ENCODE results near the gene SNX22. TPM values are rescaled to one million over a fixed set of nuclear protein-coding genes. Genes with fewer than 3 reads are reported as not detected.

Gene SNX22
- total RNA-seq, 1 experiment from 2014 or later = 2.6 TPM

DNA sequence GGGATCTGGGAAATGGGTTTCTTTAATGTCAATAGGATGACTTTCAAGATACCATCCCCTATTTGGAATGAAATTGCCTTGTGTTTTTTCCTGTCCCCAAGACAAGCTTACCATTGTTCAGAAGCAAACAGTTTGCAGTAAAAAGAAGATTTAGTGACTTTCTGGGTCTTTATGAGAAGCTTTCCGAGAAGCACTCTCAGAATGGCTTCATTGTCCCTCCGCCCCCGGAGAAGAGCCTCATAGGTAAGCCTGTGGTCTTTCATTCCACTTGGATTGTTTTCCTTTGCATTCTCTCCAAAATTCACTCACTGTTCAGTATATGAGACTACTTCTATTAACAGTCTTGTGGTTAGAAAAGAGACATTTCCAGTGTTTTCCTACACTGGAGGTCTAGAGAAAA is 25.6 kb upstream of the SNX22 start:
- H3K27ac ChIP-seq (ENCODE audit: low read depth, low read length, poor library complexity, severe bottlenecking) = no peak overlapping the region
- no peak for TF ChIP-seq EZH2 (IDR thresholded peaks at IDR 0.05; ENCODE audit: borderline replicate concordance, low read depth, low read length, poor library complexity, severe bottlenecking)

DNA sequence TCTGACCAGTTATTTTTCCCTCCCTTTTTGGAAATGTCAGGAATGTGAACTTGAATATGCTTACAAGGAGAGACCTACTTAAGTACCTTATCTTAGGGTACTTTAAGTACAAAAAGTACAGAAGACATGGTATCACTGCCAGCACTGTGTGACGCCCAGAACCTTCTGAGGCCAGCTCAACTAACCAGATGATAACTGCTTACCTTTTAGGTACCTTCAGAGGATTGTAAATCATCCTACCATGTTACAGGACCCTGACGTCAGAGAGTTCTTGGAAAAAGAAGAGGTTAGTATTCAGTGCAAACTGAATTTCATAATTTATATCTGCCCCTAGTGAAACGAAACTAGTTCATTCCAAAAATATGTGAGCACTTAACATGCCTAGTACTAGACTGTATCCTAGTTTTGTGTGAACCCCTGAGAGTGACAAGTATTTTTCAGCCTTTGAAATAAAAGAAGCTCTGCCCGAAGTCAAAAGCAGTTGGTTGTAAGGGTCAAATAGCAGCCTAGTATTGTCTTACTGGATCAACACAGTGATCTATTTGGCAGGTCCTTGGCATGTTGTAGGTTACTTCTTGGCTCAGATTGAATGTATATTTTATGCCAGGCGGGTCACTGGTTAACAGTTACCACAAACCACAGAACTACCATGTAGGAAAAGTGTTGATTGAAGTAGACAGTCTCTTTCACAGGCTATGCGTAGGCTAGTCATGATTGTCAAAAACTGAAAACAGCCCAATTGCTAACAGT is 23.8 kb upstream of the SNX22 start:
- BruUV-seq (replicated peaks) = no TSS peak
- Histone ChIP-seq H3K4me1 (ENCODE audit: insufficient read depth, low read length, poor library complexity, severe bottlenecking) (no peaks in the 10 kb centered on the region), H3K4me3 (ENCODE audit: low read depth, low read length, poor library complexity, severe bottlenecking) (no peak overlapping the region), H3K36me3 (ENCODE audit: insufficient read depth, low read length, poor library complexity, severe bottlenecking) (peaks cover 84% of the 10 kb centered on the region), H3K9me3 (ENCODE audit: low read depth, low read length, poor library complexity, severe bottlenecking) (no peaks in the 10 kb centered on the region), H3K27me3 (replicated peaks; ENCODE audit: insufficient read depth, low read depth, low read length, poor library complexity) (no peaks in the 10 kb centered on the region), H3K27ac (ENCODE audit: low read depth, low read length, poor library complexity, severe bottlenecking) (no peak overlapping the region)
- TF ChIP-seq EZH2 (IDR thresholded peaks at IDR 0.05; ENCODE audit: borderline replicate concordance, low read depth, low read length, poor library complexity, severe bottlenecking) = no peak
- TF ChIP-seq, protein P1, sequence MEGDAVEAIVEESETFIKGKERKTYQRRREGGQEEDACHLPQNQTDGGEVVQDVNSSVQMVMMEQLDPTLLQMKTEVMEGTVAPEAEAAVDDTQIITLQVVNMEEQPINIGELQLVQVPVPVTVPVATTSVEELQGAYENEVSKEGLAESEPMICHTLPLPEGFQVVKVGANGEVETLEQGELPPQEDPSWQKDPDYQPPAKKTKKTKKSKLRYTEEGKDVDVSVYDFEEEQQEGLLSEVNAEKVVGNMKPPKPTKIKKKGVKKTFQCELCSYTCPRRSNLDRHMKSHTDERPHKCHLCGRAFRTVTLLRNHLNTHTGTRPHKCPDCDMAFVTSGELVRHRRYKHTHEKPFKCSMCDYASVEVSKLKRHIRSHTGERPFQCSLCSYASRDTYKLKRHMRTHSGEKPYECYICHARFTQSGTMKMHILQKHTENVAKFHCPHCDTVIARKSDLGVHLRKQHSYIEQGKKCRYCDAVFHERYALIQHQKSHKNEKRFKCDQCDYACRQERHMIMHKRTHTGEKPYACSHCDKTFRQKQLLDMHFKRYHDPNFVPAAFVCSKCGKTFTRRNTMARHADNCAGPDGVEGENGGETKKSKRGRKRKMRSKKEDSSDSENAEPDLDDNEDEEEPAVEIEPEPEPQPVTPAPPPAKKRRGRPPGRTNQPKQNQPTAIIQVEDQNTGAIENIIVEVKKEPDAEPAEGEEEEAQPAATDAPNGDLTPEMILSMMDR (conservative IDR thresholded peaks at IDR 0.05; ENCODE audit: low read depth, low read length) = no peak
- ChIA-PET POLR2A (ENCODE audit: low non-redundant PET) (no interaction called here), CTCF (no interaction called here)
- intact Hi-C loops (cut with micrococcal nuclease; ENCODE audit: unreplicated experiment) = no loop called here
- no peak for DNase-seq (ENCODE audit: low spot score)

More for the DNA sequence above, 25.6 kb upstream of the SNX22 start:
- ChIA-PET CTCF (interaction anchor here (0.6 kb wide), 2 partner anchors 68 to 283 kb away, joined by 4 to 5 read pairs; no protein-coding TSS in a partner anchor), POLR2A (ENCODE audit: low non-redundant PET) (no interaction called here)
- no peak for DNase-seq (ENCODE audit: low spot score)
- BruUV-seq (replicated peaks) = no TSS peak
- Histone ChIP-seq H3K9me3 (ENCODE audit: low read depth, low read length, poor library complexity, severe bottlenecking) (no peaks in the 10 kb centered on the region), H3K4me1 (ENCODE audit: insufficient read depth, low read length, poor library complexity, severe bottlenecking) (no peaks in the 10 kb centered on the region), H3K27me3 (replicated peaks; ENCODE audit: insufficient read depth, low read depth, low read length, poor library complexity) (no peaks in the 10 kb centered on the region), H3K4me3 (ENCODE audit: low read depth, low read length, poor library complexity, severe bottlenecking) (no peak overlapping the region), H3K36me3 (ENCODE audit: insufficient read depth, low read length, poor library complexity, severe bottlenecking) (peaks cover 82% of the 10 kb centered on the region)
- intact Hi-C loops (cut with micrococcal nuclease; ENCODE audit: unreplicated experiment) = no loop called here

DNA sequence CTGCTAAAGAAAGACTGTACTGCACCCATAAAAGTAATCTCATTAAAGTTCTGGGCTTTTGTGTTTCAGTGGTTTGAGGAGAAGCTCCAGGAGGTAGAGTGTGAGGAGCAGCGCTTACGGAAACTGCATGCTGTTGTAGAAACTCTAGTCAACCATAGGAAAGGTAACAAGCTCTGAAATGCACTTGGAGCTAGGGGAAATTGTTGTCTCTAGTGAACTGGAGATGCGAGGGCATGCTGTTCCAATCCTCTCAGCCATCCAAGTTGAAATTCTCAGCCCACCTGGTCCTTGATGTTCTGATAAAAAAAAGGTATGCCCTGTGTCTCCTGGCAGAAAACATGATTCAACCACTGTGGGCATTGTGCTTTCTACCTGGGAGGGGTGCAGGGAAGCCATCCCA is 21.4 kb upstream of the SNX22 start:
- Histone ChIP-seq H3K4me1 (ENCODE audit: insufficient read depth, low read length, poor library complexity, severe bottlenecking) (no peaks in the 10 kb centered on the region), H3K4me3 (ENCODE audit: low read depth, low read length, poor library complexity, severe bottlenecking) (no peak overlapping the region), H3K27ac (ENCODE audit: low read depth, low read length, poor library complexity, severe bottlenecking) (no peak overlapping the region), H3K27me3 (replicated peaks; ENCODE audit: insufficient read depth, low read depth, low read length, poor library complexity) (no peaks in the 10 kb centered on the region), H3K9me3 (ENCODE audit: low read depth, low read length, poor library complexity, severe bottlenecking) (no peaks in the 10 kb centered on the region), H3K36me3 (ENCODE audit: insufficient read depth, low read length, poor library complexity, severe bottlenecking) (peaks cover 84% of the 10 kb centered on the region)
- POLR2A ChIA-PET (ENCODE audit: low non-redundant PET) = no interaction called here
- intact Hi-C loops (cut with micrococcal nuclease; ENCODE audit: unreplicated experiment) = no loop called here
- TF ChIP-seq, protein P1 (conservative IDR thresholded peaks at IDR 0.05; ENCODE audit: low read depth, low read length) = no peak
- no peak for TF ChIP-seq EZH2 (IDR thresholded peaks at IDR 0.05; ENCODE audit: borderline replicate concordance, low read depth, low read length, poor library complexity, severe bottlenecking)
- DNase-seq (ENCODE audit: low spot score) = no peak
- no TSS peak for BruUV-seq (replicated peaks)
- CTCF ChIA-PET = no interaction called here

DNA sequence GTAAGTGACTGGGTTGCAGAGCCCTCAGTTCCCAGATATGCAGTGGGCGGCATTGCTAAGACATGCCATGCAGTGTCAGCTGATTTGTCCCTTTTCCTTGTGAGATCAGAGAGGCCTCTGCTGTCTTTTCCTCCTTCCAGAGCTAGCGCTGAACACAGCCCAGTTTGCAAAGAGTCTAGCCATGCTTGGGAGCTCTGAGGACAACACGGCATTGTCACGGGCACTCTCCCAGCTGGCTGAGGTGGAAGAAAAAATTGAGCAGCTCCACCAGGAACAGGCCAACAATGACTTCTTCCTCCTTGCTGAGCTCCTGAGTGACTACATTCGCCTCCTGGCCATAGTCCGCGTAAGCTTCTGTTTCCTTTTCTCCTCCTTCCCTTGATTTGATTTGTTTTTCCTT is 20.0 kb upstream of the SNX22 start:
- intact Hi-C loops (cut with micrococcal nuclease; ENCODE audit: unreplicated experiment) = no loop called here
- TF ChIP-seq EZH2 (IDR thresholded peaks at IDR 0.05; ENCODE audit: borderline replicate concordance, low read depth, low read length, poor library complexity, severe bottlenecking) = no peak
- TF ChIP-seq, protein P1 (conservative IDR thresholded peaks at IDR 0.05; ENCODE audit: low read depth, low read length) = no peak
- Histone ChIP-seq H3K9me3 (ENCODE audit: low read depth, low read length, poor library complexity, severe bottlenecking) (no peaks in the 10 kb centered on the region), H3K36me3 (ENCODE audit: insufficient read depth, low read length, poor library complexity, severe bottlenecking) (peaks cover 85% of the 10 kb centered on the region), H3K4me1 (ENCODE audit: insufficient read depth, low read length, poor library complexity, severe bottlenecking) (no peaks in the 10 kb centered on the region), H3K27ac (ENCODE audit: low read depth, low read length, poor library complexity, severe bottlenecking) (no peak overlapping the region), H3K4me3 (ENCODE audit: low read depth, low read length, poor library complexity, severe bottlenecking) (no peak overlapping the region), H3K27me3 (replicated peaks; ENCODE audit: insufficient read depth, low read depth, low read length, poor library complexity) (no peaks in the 10 kb centered on the region)
- ChIA-PET CTCF (no interaction called here), POLR2A (ENCODE audit: low non-redundant PET) (interaction anchor here (0.6 kb wide), 1 partner anchor 156 kb away, joined by 3 read pairs; no protein-coding TSS in a partner anchor)
- DNase-seq (ENCODE audit: low spot score) = no peak
- no TSS peak for BruUV-seq (replicated peaks)

All from A673 (cell line).